Stimulated activated CD8-positive, alpha-beta memory T cell treated with anti-CD3 and anti-CD28 coated beads, Interleukin-2, amount 100 ng/mL, for 48 hours (primary cell): ENCODE data around the gene PER1.

ENCODE experiments used
- DNase-seq, 2 donors: peaks; one replicate each; pipeline ENCODE4 v3.0.0-alpha.2; 2020; ENCODE audit warnings: low read depth in 2 of 2

Gene PER1

DNA sequence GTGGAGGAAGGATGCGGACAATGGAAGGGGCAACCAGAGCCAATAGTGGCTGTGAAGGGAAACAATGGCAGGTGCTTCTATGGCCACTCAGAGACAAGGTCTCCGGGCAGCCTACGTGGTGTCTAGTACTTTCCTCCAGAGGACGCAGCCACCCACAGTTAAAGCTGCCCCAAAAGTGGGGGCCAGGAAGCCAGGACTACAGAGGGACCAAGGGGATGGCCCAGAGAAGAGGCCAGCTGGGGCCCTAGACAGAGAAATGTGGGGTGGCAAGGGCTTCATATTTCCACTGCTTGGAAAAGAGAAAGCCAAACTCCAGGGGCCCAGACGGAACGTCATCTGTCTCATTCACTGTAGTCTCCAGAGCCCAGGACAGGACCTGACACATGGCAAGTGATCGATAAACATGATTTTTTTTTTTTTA, 837 bp upstream of the PER1 start:
- DNase-seq: no peak

DNA sequence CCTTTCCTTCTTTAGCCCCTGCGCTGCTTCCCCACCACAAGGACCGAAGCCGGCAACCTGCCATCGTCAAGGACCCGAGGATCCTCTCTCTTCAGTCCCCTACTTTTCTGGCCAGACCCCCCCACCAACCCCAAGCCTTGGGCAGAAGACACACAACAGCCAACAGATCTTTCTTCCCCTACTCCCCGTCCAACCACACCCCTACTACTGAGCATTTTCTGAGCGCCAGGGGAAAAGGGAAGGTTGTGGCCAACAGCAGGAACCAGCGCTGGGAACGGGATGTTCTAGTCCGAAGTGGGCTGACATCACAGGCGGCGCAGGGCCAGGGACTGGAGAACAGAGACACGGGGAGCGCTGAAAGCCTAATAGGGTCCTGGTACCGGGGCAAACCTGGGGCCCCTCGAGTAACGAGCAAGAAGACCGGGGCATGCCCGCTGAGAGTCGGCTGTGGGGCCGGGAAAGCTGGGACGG, 528 bp downstream of the PER1 start:
- DNase-seq: no peak

DNA sequence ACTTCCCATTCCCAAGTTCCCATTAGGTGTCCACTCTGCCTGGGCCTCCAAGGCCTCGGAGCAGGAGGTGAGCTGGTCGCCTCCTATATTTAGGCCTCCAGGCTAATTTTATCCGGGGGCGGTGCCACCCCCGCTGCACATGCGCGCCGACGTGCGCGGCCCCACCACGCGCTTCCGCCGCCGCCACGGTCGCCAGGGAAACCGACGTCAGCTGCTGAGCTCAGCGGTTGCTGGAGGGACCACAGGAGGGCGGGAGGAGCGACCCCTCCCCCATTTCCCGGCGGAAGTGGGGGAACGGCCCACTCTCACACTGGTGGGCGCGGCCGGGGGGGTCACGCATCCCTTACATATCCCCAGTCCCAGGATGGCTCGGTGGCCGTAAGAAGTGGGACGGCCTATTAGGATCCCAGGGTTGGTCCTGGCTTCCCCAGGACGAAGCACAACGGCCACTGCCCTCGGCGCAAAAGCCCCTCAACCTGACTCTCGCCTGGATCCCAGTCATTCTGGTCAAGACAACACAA, 1.0 kb downstream of the PER1 start:
- DNase-seq: peak; percentile 80 to 87

DNA sequence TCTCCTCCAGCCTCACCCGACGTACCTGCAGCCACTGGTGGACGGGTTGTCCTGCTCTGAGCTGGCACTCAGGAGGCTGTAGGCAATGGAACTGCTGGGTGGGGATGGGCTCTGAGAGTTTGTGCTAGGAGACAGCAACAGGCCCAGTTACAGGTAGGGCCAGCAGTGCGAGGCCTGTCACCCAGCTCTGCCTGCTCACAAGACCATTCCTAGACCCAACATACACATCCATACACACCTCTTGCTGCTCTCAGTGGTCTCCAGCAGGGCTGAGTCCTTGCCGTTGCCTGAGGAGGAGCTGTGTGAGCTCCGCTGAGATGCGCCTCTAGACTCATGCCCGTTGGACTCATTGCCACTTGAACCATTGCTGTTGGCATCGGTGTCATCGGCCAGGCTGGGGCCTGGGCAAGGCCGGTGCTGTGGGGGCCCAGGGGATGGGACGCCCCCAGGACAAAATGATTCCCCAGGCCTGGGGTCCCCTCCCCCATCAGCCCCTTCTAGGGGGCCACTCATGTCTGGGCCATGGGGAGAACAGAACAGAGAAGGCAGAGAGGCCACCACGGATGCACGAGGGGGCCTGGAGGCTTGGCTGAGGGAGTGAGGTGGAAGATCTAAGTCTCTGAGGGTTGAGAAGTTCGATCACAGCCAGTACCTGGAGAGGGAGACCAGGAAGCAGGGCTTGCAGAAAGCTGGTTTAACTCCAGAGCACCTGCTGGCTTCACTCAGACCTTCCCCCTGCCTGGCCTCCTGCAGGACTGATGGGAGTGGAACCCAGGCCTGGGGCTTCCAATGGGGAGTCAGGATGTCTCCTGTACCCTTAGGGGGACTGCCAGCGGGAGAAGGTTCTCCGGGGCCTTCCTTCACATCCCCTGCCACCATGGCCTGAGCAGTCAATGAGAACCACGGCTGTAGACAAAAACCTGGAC, 1.7 kb downstream of the PER1 start:
- no peak for DNase-seq

DNA sequence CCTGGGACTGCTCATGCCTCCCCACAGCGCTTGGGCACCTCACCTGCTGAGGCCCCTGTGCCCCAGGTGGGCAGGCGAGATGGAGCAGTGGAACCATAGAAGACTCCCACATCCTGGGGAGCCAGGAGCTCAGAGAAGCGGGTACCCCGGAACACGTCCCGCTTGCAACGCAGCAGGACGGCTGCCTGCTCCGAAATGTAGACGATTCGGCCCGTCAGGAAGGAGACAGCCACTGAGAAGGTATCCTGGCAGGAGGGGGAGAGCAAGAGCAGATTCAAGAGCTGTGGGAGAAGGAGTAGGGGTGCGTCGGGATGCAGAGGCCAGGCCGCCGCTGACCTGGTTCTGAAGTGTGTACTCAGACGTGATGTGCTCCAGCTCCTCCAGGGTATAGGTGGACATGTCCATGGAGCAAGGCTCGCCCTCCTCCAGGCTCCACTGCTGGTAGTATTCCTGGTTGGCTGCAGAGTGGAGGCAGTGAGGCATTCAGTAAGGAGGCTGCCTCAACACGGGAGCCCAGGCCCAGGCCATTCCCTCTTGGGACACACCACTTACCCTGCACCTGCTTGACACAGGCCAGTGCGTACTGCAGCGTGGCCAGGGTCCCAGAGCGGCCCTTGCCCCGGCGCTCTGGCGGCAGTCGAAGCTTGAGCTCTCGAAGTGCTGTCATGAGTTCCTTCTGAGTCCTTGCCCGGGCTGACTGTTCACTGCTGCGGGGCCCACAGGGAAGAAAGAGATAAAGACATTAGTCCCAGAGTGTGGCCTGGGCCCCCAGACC, 2.6 kb downstream of the PER1 start:
- no peak for DNase-seq

DNA sequence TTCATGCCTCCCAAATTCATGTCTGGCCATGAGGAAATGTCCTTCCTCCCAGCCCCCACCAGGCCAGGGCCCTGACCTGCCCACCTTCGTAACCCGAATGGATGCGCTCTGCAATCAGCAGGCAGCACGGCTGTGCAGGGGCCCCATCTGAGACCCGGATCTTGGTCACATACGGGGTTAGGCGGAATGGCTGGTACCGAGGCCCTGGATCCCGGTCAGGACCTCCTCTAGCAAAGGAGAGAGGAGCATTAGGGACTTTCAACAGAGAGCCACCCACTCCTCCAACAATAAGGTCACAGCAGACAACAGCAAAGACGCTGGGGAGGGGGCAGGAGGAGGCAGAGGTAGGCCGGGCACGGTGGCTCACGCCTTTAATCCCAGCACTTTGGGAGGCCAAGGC, 3.6 kb downstream of the PER1 start:
- no peak for DNase-seq

DNA sequence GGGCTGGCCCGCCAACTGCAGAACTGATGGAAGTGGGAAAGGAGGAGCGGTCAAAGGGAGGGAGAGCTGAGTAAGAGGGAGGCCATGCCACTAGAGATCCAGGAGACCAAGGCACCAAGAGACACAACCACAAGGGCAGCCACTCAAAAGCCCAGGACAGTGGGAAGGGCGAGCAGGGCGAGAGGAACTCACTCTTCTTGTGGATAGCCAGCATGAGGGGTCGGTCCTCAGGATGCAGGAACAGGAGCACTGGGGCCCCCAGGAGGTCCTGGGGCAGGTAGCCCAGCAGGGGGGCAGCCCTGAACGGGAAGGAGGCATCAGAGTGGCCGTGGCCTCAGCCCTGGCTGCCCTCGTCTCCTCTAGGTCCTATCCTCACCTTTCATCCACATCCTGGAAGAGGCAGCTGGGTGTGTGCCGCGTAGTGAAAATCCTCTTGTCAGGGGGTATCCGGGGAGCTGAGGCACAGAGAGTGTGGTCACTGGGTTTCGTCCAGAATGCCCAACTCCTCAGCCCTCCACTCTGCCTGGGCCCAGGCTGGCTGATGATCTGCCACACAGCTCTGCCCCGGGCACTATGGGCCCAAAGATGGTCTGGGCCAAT, 4.3 kb downstream of the PER1 start:
- no peak for DNase-seq

DNA sequence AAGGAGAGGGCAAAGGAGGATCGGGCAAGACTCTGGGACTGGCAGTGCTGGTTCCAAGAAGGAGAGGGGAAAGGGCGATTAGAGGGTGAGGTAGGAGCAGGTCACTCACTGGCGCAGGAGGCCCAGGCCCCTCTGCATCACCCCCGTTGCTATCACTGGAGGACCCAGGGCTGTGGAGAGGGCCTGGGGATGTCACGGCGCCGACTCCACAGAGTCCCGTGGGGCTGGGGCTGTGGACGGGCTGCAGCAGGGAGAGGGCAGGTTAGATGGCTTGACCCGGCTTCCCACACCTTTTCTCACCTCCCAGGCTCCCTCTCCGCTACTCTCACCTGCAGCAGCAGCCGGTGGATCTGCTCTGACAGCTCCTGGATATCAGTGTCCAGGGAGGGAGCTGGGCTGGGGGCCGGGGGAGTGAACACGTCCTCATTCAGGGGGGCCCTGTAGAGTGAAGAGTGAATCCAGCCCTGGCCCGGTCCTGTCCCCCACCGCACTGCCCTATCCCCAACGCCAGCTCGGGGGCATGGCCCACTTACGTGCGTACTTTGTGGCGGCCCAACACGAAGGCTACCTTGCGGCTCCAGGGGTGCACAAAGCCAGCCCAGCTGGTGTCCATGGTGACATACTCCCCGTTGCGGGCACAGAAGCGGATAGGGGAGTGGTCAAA, 4.9 kb downstream of the PER1 start:
- no peak for DNase-seq

DNA sequence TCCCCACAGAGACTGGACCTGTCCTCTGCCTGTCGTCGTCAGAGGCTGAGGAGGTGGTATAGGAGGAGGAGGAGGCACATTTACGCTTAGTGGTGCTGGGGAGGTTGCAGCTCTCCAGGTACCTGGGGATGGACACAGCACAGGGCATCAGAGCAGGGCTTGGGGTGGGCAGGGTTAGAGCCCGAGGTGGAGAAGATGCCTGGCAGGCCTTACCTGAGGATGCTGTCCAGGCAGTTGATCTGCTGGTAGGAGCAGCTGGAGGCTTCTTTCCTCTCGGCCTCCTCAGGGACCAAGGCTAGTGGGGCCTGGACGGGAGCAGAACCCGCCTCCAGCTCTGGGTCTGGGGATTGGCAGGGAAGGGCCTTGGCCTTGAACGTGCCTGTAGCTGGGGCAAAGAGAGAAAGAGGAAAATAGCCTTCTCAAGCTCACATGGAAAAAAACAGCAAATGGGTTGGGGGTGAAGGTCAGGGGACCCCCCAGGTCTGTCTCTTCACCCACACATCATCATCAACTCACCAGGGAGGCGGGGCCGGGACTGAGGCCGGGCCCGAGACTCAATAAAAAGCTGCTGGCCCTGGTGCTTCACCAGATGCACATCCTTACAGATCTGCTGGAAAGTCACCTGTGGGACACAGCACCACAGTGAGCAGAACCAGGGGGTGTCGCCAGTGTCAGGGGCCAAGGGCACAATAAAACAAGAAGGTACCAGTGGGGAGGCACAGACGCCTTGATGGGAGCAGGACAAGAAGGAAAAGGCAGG, 5.6 kb downstream of the PER1 start:
- DNase-seq: no peak

DNA sequence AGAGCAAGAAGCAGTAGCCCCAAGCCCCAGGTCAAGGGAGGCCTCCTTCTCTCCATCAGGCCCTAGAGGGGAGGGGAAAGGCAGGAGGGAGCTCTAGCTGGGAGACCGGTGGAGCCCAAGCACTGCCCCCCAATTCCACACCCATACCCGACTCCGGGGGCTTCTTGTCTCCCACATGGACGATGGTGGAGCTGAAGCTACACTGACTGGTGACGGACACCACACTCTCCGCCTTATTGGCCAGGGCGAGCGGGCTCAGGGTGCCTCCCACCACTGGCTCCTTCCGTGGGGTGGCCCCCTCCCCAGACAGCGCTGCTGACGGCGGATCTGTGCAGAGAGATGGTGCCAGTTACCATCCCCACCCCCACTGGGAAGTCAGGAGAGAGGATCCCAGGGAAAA, 6.4 kb downstream of the PER1 start:
- DNase-seq: no peak

DNA sequence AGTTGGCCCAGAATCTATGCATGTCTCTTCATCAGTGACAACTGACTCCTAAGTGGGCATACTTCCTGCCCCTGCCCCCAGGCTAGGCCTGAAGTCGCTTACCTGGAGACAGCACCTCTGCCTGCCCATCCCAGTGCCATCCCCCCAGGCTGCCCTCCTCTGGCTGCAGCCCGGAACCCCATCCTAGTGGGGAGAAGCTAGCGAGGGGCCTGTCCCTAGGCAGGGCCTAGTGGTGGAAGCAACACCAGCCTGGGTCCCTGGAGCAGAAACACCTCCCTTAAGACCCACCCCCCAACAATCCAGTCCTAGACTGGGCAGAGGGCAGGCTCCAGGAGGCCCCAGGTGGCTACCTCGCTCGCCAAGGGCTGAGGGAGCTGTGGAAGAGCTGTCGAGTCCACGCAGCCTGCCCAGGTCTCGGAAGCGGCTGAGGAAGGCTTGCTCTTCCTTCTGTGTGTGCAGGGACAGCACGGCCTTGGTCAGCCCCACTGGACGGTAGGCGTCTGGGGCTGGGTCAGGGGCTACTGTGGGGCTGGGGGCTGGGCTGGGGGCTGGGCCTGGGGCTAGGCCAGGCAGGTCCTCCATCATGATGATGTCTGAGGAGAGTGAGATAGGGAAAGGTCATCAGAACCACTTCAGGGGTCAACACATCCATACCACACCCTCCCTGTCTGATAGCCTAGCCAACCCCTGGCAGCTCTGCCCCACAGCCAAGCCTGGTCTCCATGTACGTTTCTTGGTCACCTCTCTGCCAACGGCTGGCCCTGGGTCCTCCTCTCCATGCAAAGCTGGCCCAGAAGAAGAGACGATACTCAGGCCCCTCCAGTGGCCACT, 7.6 kb downstream of the PER1 start:
- DNase-seq: no peak

DNA sequence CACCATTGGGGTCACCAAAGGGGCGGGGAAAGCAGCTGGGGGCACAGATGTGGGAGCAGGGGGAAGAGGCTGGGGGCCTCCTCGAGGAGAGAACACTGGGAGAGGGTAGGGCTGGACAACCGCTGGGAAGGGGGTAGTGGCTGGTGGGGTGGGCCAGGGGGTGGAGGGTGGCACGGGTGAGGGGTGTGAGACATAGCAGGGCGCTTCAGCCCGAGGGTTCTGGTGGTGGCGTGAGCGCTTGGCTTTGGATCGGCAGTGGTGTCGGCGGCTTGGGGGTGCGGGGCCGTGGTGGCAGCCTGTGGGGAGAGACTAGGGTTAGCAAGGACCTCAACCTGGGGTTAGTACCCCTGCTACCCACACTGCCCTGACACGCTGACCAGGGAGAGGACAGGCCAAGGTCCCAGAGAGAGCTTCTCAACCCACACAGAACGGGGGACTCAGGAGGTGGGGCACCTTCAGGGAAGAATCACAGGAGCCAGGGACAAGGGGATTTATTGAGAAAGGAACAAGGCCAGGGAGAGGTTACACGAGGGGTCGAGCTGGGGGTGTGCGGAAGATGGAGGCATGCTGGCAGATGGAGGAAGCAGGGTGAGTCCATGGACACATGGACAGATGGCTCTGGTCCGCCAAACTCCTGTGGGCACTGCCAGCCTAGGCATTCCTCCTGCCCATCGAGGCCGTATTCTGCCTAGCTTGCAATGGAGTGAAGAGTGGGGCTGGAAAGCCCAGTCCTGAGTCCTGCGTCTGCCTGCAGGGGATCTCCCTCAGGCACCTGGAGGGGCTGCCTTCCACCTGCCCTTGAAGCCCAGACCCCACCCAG, 8.4 kb downstream of the PER1 start:
- DNase-seq: no peak

DNA sequence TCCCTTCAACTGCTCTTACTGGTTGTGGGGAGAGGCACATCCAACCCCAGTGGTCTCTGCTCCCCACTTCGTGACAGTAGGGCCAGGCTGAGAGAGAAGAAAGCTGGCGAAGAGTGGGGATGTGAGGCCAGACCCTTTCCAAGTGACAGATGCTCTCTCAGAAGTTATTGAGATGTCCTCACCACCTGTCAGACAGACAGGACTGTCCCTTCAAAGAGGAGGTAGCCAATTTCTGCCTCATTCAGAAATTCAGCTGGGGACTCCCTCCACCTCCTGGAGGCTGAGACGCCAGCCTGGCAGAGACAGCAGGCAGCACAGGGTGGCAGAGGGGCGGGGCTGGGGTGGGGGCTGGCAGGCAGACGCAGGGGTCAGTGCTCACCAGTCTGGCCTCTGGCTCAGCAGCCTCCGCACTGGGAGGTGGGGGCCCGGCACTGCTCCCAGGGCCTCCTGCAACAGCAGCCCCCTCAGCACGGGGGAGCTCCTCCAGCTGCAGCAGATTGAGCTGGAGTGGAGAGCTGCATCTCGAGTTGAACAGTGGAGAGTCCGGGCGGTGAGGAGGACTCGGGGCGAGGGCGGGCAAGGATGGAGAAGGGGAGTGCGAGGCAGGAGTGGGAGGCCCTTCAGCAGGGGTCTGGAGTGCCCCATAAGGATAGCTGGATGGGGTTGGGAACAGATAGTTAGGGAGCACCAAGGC, 9.2 kb downstream of the PER1 start:
- DNase-seq: no peak

DNA sequence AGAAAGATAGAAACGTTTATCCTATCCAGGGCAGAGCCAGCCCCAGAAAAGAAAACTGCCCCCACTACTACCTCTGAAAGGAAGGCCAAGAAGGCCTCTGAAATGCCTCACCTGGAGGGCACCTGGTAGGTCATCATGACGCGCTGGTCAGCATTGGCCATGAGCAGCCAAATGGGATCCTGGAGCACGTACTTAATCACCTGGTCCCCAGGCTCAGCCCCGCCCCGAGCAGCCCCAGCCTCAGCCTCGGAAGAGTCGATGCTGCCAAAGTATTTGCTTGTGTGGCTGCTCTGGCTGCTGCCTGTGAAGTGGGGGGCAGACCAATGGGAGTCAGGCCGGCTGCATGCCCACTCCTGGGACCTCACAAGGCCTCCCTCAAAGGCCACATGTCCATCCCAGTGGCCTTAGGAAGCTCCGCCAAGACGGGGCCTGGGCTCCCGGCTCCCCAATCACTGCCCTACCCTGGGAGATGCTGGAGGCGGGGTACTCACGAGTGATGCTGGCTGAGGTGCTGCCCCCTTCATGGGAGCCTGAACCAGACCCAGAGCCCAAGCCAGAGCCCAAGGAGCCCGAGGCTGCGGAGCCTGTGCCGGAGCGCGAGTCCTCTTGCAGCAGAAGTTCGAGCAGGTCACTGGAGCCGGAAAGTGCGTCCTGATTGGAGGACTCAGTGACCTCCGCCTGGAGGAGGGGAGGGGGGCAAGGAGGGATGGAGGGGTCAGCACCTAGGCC, 9.9 kb downstream of the PER1 start:
- DNase-seq: no peak

DNA sequence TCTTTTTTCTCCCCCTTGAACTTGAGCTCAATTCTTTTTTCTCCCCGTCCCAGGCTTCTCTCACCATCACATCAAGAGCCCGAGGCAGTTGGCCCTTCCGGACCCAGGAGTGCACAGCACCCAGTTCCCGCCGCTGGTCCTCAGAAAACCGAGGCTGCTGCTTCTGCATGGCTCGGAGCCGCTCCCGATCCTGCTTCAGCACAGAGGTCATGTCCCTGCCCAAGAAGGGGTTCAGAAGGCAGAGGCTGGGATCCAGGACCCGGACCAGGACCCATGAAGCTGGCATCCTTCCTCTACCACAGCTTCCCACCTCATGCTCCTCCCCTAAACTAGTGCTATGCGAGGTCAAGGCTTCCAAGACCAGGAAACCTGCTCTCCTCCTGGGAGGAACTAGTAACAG, 10.5 kb downstream of the PER1 start:
- no peak for DNase-seq

DNA sequence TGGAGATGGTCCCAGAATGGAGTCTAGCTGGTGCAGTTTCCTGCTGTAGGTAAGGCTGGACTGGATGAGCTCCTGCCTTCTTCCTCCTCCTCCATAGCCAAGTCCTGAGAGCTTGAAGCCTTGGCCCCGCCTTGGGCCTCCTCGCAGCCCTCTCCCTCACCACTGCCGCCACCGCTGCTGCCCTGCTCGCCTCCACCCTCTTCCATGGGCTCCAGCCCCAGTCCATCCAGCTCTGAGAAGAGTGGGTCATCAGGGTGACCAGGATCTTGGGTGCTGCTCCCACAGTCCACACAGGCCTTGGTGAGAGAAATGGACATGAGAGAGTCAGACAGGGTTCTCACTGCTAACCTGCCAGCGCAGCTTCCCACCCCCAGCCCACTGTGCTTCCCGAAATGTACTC, 11.2 kb downstream of the PER1 start:
- no peak for DNase-seq

DNA sequence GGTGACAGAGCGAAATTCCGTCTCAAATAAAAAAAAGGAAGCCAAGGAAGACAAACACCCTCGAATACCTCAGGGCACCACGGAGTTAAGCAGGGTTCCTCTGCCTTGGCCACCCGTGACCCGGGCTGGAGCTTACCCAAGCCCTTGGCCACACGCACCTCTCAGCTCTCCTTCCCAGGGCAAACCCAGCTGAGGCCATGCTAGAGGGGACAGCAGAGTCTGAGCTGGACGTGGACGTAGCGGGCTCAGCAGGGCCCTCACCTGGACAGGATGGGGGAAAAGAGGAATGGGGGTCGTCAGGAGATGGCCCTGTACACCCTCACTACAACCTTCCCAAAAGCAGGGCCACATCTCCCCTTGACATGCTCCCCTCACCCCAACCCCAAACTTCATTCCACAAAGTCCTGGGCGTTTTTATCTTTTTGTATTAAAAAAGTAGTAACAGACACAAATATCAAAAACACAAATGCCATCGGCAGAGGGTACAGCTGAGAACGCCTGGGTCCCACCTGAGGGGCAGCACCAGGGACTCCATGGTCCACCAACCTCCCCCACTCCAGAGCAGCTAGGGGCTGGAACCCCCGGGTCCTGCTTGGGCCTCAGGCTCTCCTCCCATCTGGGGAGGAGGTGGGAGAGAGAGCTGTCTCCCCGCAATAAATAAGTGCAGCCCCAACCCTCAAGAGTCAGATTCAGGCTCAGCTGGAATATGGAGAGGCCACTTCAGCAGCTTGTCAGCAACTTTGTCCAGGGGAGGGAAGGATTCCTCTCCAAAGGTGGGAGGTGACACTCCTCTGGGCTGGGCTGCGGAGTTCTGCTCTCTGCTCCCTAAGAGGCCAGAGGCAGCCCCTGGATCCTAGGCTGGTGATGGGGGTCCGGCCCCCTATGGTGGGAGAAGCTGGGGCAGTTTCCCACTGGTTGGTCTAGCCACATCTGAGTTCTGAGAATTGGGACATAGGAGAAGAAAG, 11.9 kb downstream of the PER1 start:
- DNase-seq: no peak
